Measurements from ENCODE around the gene UBP1.

UBP1 gene

GRCh38 chr3:33426630-33427317 lies 13.4 kb downstream of the UBP1 start:
- 0 out of 2 replicates have a peak overlapping the region, but pooled peaks have one; percentile 34 for H3K27ac ChIP-seq (ENCODE audit: extremely low read depth, low read depth, low read length)
- CTCF ChIA-PET, result interaction anchor here (0.7 kb wide), 1 partner anchor 540 kb away, joined by 3 read pairs; no protein-coding TSS in a partner anchor
- POLR2A ChIA-PET, result no interaction called here
- H3K4me3 ChIP-seq (ENCODE audit: low read depth, low read length), result no peak overlapping the region
- no peaks in the 10 kb centered on the region for H3K9me3 ChIP-seq (ENCODE audit: control insufficient read depth, insufficient read depth, low read depth, low read length)
- H3K4me1 ChIP-seq (ENCODE audit: control insufficient read depth, insufficient read depth, low read length), result peaks cover 11% of the 10 kb centered on the region
- peaks cover 8 to 12% of the 10 kb centered on the region in 2 experiments for H3K36me3 ChIP-seq (ENCODE audit: control insufficient read depth in 2 of 2, insufficient read depth in 1 of 2, low read length in 2 of 2)
- TF ChIP-seq TSHZ1 (tag by site-specific recombination; IDR thresholded peaks at IDR 0.05; ENCODE audit: borderline replicate concordance) (no peak), EGR2 (tag by site-specific recombination; IDR thresholded peaks at IDR 0.05; ENCODE audit: low read depth) (no peak), ZNF37A (tag by site-specific recombination; IDR thresholded peaks at IDR 0.05) (no peak), OVOL3 (tag by site-specific recombination; IDR thresholded peaks at IDR 0.05) (no peak), ZFP3 (tag by site-specific recombination; IDR thresholded peaks at IDR 0.05; ENCODE audit: low read depth) (no peak), MZF1 (tag by site-specific recombination; IDR thresholded peaks at IDR 0.05; ENCODE audit: borderline replicate concordance) (no peak), ZNF501 (tag by site-specific recombination; IDR thresholded peaks at IDR 0.05) (no peak), GLIS1 (tag by site-specific recombination; IDR thresholded peaks at IDR 0.05) (peak; percentile 90), ZNF426 (tag by site-specific recombination; IDR thresholded peaks at IDR 0.05) (no peak), ATF2 (tag by site-specific recombination; IDR thresholded peaks at IDR 0.05; ENCODE audit: low read depth) (no peak), REPIN1 (tag by site-specific recombination; IDR thresholded peaks at IDR 0.05; ENCODE audit: low read depth) (no peak), ZNF629 (tag by site-specific recombination; IDR thresholded peaks at IDR 0.05) (no peak), ZNF76 (tag by site-specific recombination; IDR thresholded peaks at IDR 0.05; ENCODE audit: borderline replicate concordance, low read depth) (no peak), ZNF140 (tag by site-specific recombination; IDR thresholded peaks at IDR 0.05) (no peak), ZNF335 (tag by site-specific recombination; conservative IDR thresholded peaks at IDR 0.05) (no peak), ZNF621 (tag by site-specific recombination; IDR thresholded peaks at IDR 0.05) (no peak), GLI2 (tag by site-specific recombination; IDR thresholded peaks at IDR 0.05; ENCODE audit: borderline replicate concordance, low read depth) (no peak), KLF1 (tag by site-specific recombination; IDR thresholded peaks at IDR 0.05) (peak; percentile 89), ZNF155 (tag by site-specific recombination; IDR thresholded peaks at IDR 0.05) (no peak), ZNF26 (tag by site-specific recombination; IDR thresholded peaks at IDR 0.05) (no peak), ZNF658 (tag by site-specific recombination; IDR thresholded peaks at IDR 0.05) (no peak), ZBTB17 (tag by site-specific recombination; IDR thresholded peaks at IDR 0.05) (no peak), SP7 (tag by site-specific recombination; IDR thresholded peaks at IDR 0.05) (peak; percentile 30; the same call in 1 of the 2 replicates), ZIC2 (tag by site-specific recombination; IDR thresholded peaks at IDR 0.05) (no peak), PATZ1 (tag by site-specific recombination; IDR thresholded peaks at IDR 0.05) (0 out of 2 replicates have a peak, but pooled peaks have one; percentile 23), ZBTB20 (tag by site-specific recombination; IDR thresholded peaks at IDR 0.05) (peak; percentile 52; the same call in 1 of the 2 replicates), ZNF404 (tag by site-specific recombination; IDR thresholded peaks at IDR 0.05) (no peak), ZFHX2 (tag by site-specific recombination; conservative IDR thresholded peaks at IDR 0.05) (no peak), PRDM6 (tag by site-specific recombination; IDR thresholded peaks at IDR 0.05) (no peak)
